ENCODE measurements around the gene SLAMF9.
"Not testable (repeated sequence)": the region's sequence is repeated elsewhere in the genome, so short reads cannot be mapped to it uniquely, and the experiment has no call there.

Gene SLAMF9

GRCh38 chr1:159913451-159914192 is 40.4 kb downstream of the SLAMF9 start:
- H3K27ac ChIP-seq, result no peak overlapping the region
- TF ChIP-seq CTCF (conservative IDR thresholded peaks at IDR 0.05), result no peak

GRCh38 chr1:159911326-159912070 is 42.5 kb downstream of the SLAMF9 start:
- TF ChIP-seq CTCF (conservative IDR thresholded peaks at IDR 0.05), result no peak
- H3K27ac ChIP-seq, result no peak overlapping the region

- H3K27ac ChIP-seq, result no peak overlapping the region
- no peak for TF ChIP-seq CTCF (conservative IDR thresholded peaks at IDR 0.05)
These were observed 45.8 kb downstream of the SLAMF9 start for GRCh38 chr1:159908031-159908940.

GRCh38 chr1:159906960-159907359 is 47.1 kb downstream of the SLAMF9 start:
- no peak for TF ChIP-seq CTCF (conservative IDR thresholded peaks at IDR 0.05)
- no peak overlapping the region for H3K27ac ChIP-seq

GRCh38 chr1:159904036-159904435 is 50.0 kb downstream of the SLAMF9 start:
- H3K27ac ChIP-seq, result not testable (repeated sequence)

- TF ChIP-seq CTCF (conservative IDR thresholded peaks at IDR 0.05), result no peak
- H3K27ac ChIP-seq, result no peak overlapping the region; the same call in 1 of the 2 replicates
These were observed 51.5 kb downstream of the SLAMF9 start for GRCh38 chr1:159902541-159902940.

Data from VCaP (cell line).